WI38 (cell line): ENCODE measurements around the gene OR2M7.

Source experiments
- H3K4me3 ChIP-seq: 2 replicates; pipeline ENCODE4 v1.5.1; 2011; ENCODE audit warnings: low read depth, mild to moderate bottlenecking, control low read depth, low read length
- TF ChIP-seq, protein P1 (sequence below): IDR thresholded peaks from 2 replicates; pipeline ENCODE4 v1.5.1; 2012; ENCODE audit warnings: low read depth, mild to moderate bottlenecking, control low read depth, low read length

The OR2M7 gene, protein sequence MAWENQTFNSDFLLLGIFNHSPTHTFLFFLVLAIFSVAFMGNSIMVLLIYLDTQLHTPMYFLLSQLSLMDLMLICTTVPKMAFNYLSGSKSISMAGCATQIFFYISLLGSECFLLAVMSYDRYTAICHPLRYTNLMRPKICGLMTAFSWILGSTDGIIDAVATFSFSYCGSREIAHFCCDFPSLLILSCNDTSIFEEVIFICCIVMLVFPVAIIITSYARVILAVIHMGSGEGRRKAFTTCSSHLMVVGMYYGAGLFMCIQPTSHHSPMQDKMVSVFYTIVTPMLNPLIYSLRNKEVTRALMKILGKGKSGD

DNA sequence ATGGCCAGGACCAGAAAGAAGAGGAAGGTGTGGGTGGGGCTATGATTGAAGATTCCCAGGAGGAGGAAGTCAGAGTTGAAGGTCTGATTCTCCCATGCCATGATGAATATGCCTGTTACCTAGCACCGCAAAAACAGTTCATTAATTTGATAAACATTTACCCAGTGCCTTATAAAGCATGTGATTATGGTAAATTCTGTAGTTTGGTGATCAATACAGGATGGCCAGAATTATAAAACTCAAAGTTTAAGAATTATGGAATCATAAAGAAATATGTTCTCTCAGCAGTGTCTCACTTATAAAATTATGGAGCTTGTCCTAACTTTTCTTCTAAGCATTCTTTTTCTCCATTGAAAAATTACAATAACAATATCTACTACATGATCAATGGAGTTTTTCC is at the start of gene OR2M7:
Gene OR2M7, minus strand, starts transcription at position 101 of the 400 bp plus-strand sequence. Its CDS starts 0 bp downstream, at position 101.
- TF ChIP-seq, protein P1, sequence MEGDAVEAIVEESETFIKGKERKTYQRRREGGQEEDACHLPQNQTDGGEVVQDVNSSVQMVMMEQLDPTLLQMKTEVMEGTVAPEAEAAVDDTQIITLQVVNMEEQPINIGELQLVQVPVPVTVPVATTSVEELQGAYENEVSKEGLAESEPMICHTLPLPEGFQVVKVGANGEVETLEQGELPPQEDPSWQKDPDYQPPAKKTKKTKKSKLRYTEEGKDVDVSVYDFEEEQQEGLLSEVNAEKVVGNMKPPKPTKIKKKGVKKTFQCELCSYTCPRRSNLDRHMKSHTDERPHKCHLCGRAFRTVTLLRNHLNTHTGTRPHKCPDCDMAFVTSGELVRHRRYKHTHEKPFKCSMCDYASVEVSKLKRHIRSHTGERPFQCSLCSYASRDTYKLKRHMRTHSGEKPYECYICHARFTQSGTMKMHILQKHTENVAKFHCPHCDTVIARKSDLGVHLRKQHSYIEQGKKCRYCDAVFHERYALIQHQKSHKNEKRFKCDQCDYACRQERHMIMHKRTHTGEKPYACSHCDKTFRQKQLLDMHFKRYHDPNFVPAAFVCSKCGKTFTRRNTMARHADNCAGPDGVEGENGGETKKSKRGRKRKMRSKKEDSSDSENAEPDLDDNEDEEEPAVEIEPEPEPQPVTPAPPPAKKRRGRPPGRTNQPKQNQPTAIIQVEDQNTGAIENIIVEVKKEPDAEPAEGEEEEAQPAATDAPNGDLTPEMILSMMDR: no peak
- no peak within 1 kb of the TSS for H3K4me3 ChIP-seq

DNA sequence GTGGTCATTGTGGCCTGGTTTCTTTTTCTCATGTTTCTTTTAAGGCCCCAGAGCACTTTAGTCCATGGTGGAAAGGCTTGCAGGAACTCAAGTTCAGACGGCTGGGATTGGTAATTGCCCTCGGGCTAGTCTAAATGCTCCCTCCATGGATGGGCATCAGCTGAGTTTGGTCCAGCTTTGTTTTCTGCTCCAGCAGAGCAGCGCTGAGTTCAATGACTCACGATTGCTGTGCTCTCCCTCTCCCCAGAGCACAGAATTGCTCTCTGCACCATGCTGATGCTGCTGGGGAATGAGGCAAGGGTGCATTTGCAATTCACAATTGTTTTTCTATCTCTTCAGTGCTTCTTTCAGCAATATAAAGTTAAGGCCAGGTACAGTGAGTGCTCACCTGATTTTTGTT is 49.4 kb upstream of the OR2M7 start:
- no peak overlapping the region for H3K4me3 ChIP-seq
- TF ChIP-seq, protein P1: no peak

- no peak overlapping the region for H3K4me3 ChIP-seq
- TF ChIP-seq, protein P1: no peak
Observed at GRCh38 chr1:248372394-248372793, 48.0 kb upstream of the OR2M7 start.

- TF ChIP-seq, protein P1: no peak
- H3K4me3 ChIP-seq: no peak overlapping the region
Observed at GRCh38 chr1:248366609-248367008, 42.2 kb upstream of the OR2M7 start.

GRCh38 chr1:248361121-248361715 is 36.9 kb upstream of the OR2M7 start, which contains the start of gene OR2T4:
Gene OR2T4, plus strand, starts transcription at chr1:248361665. Its CDS starts 0 bp downstream, at chr1:248361665.
- TF ChIP-seq, protein P1: no peak
- no peak within 1 kb of the TSS for H3K4me3 ChIP-seq

- TF ChIP-seq, protein P1: no peak
- no peak overlapping the region for H3K4me3 ChIP-seq
Observed at GRCh38 chr1:248359415-248359814, 35.0 kb upstream of the OR2M7 start.

DNA sequence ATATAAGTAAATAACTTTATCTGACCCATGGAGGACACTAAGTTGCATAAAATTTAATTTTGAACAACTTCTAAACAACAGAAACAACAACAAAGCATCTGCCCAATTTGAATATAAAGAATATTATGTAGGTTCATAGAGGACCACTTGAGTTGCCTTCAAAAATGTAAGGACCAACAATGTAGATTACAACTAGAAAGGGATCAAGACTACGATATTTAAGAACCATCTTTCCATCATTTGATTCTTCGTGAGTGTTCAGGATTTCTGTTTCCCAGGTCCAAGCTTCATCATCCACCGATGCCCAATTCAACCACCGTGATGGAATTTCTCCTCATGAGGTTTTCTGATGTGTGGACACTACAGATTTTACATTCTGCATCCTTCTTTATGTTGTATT is 24.1 kb upstream of the OR2M7 start, which contains the start of gene OR14C36:
Gene OR14C36, plus strand, starts transcription at position 301 of the 400 bp plus-strand sequence. Its CDS starts 0 bp downstream, at position 301.
- TF ChIP-seq, protein P1: no peak
- H3K4me3 ChIP-seq: no peak within 1 kb of the TSS
